HuH-7.5 (cell line): ENCODE data around the gene WDR11.
A peak's percentile ranks its signal among the peaks of the same experiment; 100 is the strongest.

Experiments used
- DNase-seq: peaks from one replicate; pipeline ENCODE4 v3.0.0; 2011; ENCODE audit warnings: low spot score

The WDR11 gene, protein sequence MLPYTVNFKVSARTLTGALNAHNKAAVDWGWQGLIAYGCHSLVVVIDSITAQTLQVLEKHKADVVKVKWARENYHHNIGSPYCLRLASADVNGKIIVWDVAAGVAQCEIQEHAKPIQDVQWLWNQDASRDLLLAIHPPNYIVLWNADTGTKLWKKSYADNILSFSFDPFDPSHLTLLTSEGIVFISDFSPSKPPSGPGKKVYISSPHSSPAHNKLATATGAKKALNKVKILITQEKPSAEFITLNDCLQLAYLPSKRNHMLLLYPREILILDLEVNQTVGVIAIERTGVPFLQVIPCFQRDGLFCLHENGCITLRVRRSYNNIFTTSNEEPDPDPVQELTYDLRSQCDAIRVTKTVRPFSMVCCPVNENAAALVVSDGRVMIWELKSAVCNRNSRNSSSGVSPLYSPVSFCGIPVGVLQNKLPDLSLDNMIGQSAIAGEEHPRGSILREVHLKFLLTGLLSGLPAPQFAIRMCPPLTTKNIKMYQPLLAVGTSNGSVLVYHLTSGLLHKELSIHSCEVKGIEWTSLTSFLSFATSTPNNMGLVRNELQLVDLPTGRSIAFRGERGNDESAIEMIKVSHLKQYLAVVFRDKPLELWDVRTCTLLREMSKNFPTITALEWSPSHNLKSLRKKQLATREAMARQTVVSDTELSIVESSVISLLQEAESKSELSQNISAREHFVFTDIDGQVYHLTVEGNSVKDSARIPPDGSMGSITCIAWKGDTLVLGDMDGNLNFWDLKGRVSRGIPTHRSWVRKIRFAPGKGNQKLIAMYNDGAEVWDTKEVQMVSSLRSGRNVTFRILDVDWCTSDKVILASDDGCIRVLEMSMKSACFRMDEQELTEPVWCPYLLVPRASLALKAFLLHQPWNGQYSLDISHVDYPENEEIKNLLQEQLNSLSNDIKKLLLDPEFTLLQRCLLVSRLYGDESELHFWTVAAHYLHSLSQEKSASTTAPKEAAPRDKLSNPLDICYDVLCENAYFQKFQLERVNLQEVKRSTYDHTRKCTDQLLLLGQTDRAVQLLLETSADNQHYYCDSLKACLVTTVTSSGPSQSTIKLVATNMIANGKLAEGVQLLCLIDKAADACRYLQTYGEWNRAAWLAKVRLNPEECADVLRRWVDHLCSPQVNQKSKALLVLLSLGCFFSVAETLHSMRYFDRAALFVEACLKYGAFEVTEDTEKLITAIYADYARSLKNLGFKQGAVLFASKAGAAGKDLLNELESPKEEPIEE

DNA sequence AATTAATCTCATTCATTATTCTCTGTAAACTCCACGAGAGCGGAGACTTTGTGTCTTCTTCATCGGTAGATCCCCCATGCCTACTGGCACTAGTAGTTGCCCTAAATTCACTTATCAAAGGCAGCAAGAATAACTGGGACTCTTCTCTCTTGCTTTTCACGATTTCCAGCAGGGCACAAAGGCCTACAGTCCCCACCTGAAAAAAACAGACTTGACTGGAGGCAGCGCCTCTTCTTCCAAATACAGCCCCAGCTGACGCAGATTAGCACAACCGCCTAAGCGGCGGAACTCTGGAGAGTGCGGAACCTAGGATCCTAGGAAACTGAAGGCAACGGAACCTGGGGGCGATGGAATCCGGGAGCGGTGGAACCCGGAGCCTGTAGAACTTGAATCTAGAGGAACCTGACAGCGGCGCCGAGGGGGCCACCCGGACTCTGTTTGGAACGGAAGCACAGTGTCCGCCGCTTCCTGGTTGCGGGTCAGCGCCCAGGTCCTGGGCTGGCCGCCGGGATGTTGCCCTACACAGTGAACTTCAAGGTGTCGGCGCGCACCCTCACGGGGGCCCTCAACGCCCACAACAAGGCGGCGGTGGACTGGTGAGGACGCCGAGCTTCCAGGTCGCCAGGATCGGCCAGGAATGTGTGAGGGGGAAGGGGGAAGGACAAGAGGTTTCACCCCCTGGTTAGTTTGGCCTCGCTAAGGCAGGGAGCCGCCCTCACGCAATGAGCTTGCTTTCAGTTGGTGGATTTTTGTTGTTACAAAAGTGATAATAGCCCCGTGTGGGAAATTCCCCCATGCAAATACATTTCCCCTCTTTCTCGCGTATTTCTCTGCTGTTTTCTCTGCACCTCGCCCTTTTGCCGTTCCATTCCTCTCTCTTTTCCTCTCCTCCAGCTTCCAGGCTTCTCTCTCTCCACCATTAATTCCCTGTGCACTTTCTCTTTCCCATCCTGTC lies at the start of gene WDR11:
Gene WDR11 (plus strand): TSS at position 452 of the 955 bp plus-strand sequence. CDS start 59 bp downstream, at position 511.
- peak; percentile 53 for DNase-seq

DNA sequence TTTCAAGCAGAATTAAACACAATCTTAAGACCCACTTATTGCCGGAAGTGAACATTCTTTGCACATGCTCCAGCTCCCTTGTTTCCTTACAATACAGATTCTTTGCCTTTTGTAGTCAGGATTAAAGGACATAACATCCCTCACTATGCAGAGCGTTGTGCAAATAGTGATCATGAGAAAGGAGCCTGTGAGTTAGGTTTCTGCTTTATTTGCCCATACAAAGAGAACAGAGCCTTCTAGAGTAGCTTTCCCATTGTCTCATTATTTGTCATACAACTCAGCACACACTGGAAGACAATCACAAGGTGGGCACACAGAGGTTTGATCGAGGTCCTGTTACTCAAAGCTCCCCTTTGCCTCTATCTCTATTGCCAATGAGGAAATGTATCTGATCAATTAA lies 48.2 kb upstream of the WDR11 start:
- no peak for DNase-seq

DNA sequence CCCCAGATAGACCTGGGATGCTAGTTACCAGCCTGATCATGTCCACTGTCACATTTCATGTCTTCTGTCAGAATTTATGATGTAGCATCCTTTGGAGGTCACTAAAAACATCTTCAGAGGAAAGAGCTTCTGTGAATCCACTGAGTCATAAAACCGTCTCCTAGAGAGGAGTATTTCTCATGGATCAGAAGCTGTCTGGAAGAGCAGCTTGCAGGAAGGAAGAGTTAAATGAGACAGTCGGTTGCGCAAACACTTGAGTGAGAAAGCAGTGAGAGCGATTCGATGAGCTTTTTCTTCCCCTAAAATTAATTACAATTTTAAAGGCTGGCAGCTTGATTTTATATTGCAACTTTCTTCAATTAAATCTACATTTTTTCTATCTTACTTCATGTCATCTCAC lies 47.2 kb upstream of the WDR11 start:
- no peak for DNase-seq

DNA sequence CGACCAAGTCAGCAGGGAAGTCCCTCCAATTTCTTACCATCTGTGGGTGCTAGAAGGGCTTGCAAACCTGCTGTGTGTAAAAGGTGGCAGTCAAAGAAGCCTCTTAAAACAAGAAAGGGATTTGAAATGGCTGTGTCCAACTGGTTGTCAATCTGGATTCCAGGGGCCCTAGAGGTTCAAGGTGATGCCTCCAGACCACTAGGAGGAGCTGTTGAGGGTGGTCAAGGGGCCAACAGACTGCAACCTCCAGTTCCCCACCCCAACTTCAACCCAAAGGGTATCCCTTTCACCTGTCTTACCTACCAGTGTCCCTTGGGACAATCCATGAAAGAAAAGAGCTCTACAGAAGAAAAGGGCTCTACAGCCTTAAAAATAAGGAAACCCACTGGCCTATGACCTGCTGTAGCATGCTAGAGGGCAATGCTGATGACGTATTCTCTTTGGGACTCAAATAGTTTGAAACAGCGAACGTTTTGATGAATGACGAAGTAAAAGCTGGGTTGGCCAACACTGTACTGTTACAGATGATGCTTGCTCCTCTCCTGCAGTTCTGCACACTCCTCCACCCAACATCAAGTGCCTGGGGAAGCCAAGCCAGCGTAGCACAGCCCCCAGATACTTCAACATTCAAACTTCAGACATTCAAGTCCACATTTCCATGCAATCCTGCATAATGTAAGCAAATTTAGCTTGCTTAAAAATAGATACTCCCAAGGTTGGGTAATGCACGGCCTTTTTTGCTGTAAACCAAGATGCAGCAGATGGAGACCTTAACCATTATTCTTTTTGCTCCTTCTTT lies 45.9 kb upstream of the WDR11 start:
- no peak for DNase-seq

DNA sequence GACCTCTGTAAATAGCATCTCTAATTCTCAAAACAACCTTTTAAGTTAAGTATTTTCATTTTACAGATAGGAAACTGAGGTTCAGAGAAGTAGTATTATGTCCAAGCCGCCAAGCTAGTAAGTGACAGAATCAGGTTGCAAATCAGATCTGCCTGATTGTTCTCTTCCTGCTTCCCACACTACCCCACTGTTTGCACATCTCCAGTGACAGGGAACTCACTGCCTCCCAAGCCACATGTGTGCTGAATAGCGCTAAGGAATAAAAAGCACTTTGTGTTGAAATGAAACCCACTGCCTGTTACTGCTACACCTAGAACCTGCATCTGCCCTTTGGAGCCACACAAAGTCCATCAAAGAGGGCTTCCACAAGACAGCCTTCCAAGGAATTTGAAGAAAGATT lies 45.1 kb upstream of the WDR11 start:
- no peak for DNase-seq

DNA sequence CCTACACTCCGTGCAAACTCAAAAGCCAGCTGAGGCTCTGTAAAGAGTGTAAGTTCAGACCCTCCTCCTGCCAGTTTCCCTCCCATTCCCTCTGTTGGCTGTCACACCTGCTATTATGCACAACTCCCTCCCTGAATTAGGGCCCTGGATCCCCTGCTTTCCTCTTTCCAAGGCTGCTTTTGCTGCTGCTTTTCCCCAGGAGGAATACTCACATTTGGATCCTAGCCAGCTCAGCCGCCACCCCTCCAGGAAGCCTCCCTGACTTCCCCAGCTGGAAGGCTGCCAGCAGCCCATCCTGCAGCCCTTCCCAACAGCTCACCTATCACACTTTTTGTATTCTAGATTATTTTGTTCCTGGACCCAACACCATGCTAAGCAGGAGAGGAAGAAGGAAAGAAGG lies 40.9 kb upstream of the WDR11 start:
- DNase-seq = no peak

DNA sequence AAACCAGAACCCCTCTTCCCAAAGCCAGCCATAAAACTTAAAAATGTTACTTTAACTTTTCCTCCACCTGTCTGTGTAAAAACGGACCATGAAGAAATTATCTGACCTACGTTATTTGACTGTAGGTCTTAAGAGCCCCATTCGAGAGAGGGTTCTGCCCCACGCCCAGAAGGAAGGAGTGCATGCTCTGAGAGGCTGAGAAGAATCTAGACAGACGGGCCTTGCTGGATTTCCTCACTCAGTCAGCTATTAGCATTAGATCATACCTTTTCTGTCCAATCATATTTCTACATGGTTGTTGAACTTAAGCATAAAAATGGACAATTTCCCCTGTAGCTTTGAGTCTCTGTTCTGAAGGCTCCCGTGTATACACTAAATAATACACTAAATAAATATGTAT lies 38.1 kb upstream of the WDR11 start:
- no peak for DNase-seq

DNA sequence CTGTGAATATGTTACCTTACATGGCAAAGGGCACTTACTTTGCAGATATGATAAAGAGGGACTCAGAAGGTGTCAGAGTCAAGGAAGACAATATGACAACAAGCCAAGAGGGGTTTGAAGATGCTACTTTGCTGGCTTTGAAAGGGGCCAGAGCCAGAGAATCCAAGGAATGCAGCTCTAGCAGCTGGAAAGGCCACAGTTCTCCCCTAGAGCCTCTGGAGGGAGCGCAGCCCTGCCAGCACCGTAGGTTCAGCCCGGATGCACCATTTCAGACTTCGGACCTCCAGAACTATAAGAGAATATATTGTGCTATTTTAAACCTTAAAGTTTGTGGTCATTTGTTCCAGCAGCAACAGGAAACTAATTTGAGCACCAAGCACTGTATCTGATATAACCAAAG lies 32.9 kb upstream of the WDR11 start:
- DNase-seq = no peak

DNA sequence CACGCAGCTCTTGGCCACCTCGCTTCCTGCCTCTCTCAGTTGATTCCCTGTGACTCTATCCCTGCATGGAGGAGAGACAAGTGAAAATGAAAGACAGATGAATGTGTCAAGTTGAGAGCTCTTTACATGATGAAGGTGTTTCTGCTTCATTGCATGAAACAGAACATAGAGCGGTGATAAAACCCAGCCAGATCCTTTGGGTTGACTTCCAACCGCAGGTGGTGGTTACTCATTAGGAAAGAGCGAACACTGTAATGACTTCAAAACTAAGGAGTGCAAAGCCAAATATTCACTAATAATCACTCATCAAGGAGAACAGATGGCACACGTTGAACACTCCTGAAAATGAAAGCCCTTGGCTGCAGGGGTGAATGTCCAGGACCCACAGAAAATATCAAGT lies 31.8 kb upstream of the WDR11 start:
- DNase-seq = no peak

DNA sequence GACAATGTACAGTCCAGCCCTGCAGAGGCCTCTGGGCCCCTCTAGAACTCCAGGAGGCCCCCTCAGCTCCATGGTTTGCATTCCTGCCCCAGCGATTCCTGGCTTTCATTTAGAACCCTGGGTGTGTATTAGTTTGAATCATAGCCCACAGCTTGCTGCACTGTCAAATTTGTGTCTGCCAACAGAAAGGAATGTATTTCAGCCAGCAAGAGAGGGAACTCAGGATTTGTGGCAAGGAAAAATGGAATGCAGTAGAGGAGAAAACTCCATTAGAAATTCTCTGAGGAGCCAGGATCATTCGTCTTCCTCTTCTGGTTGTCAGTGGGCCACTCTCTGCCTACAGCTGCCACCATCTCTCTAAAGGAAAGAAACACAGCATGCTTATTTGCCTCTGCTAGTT lies 27.9 kb upstream of the WDR11 start:
- DNase-seq = no peak

DNA sequence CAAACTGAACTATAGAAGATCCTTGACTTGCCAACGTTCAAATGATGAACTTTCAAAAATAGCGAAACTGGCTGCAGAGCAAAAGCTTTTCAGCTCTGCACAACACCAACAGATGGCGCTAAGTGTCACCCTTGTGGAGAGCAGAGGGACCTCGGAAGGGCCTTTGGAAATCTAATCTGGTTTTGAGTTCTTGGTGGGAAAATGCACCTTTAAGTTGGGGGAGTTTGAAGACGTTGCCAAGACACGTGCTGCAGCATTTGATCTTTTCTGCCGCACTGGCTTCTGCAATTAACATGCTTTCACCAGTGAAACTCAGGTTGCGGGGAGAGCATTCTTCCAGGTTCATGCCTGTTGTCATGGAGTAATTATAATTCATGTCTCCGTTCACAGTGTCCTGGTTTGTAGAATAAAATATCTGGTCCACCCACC lies 26.3 kb upstream of the WDR11 start:
- peak; percentile 6 for DNase-seq

DNA sequence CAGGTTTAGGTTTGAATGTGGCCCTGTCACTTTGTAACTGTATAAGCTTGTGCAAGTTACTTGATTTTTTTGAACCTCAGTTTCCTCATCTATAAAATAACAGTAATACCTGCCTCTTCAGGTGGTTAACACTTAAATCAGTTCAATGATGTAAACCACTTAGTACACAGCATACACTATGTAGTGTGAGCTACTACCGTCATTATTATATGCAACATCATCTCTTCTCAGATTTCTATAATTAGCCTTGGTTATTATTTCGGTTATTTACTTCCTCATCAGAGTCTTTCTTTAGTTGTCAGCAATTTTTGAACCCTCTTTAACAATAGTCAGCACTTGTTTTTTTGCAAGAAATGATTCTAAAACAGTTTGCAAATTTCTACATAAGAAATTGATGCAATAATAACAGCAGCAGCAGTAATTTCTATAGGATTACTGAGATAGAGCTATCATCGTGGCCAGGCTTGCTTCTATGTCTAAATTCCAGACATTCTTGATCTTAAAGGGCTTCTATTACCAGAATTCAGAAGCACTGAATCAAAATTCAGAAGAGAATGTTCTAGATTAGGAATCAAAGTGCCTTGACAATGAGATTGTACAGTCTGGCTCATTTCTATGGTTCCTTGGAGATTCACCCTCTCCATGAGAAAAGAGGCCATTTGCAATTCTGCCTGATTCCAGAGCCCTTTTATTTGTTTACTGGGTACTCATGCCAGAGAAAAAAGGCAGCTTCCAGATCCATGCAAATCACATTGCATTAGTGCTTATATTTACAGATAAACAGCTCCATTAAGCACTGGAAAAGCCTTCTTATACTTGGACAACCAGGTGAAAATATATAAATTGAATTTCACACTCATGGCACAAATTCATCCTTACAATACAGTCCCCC lies 25.0 kb upstream of the WDR11 start:
- DNase-seq = no peak

DNA sequence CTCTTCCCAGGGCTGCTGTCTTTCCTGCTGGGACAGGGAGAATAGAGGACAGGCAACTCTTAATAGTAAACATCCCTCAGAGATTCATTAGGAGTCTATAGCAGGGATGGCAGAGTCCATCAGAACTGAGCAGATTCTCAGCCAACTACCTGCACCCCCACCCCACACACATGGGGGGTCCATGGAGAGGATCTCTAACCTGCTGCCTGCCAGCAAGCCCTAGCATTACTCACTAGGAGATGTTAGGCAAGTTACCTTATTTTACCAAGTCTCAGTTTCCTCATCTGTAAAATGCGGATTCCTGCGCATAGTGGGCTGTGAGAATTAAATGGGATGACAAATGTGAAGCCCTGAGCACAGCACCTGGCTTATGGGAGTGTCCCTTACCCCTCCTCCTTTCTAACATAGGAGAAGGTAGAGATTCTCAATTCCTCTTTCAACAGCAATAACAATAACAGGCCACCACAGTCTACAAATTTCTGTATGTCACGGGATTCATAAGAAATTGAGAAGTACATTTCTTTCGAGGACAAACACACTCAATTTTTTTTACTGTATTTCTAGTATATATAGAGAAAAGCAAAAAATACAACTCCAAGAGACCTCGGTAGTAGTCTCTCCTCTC lies 23.8 kb upstream of the WDR11 start:
- no peak for DNase-seq

DNA sequence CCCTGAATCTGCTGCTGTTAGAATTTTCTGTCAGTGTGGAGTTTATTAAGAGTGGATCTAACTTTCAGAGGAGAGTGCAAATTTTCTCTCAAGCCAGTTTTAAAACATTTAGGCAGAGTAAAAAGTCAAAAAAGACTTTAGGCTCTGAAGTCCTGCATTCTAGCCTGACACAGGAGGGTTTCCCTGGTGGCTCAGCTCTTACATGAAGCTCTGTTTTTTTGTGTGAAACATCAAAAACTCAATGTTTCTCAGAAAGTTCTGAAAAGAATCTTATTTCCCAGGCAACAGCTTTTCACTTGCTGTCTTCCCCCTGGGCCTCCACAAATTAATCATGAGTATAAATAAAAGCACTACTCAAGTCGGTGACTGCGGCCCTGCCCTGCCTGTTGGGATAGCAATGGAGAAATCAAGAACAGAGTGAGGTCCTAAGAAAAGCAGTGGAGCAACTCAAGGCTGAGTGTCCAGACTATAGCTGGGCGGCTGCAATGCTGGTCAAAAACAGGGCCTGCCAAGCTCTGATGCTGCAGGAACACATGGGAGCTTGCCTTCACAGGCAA lies 22.3 kb upstream of the WDR11 start:
- DNase-seq = no peak

DNA sequence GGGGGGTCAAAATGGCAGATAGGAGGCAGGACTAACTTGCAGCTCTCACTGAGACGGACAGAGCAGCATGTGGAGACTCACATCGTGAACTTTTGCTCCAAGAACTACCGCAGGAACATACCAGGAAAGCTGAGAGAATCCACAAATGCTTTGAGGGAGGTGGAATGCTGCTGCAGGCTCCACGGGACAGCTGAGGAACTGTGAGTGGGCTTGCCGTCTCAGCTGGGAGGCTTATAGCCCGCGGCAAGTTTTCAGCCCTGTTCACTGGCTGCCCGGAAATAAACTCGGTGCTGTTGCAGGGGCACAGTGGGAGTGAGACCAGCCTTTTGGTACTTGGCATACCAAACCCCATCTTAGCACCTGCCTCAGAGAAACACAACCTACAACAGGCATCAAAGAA lies 19.1 kb upstream of the WDR11 start:
- DNase-seq = no peak

DNA sequence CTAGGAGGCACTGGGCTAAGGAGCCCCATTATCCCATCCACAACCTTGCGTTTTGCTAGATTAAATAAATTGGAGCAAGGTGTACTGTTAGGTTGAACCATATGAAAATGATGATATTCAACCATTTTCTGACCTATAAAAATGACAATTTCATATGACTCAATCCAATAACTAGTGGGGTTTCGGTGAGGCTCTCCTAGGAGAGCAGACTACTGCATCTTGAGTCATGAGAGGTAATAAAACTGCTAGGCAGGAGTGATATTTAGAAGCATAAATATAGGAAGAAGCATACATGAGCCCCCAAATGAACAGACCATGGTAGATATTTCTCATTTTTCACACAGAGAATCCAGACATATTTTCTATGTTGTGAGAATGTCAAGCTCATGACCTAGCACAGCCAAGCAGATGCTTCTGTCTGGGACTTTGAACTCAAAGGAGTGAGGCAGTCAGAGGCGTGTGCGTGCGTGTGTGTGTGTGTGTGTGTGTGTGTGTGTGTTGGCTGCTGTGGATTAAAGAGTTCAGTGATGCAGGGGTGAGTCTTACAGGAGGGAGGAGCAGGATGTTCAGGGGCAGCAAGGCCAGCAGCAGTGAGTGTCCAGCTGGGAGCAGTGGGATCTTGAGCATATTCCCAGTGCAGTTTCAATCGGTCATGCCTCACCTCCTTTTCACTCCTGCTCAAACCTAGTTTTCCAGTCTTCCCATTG lies 17.8 kb upstream of the WDR11 start:
- DNase-seq = no peak

DNA sequence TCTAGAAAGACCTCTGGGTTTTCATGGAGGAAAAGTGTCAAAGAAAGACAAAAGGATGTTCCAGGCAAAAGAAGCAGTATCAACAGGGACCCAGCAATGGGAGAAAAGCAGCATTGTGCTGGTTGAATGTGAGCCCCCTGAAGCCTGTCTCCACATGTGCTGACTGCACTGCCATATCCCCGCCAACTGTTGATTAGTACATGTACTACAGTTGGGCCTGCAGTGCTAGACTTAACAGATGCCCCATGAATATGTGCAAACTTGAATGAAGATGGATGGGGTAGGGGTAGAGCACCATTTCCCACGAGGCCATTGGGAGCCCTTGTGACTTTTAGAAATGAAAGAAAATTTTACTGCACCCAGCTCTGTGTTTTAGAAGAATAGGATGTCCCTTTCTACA lies 15.6 kb upstream of the WDR11 start:
- DNase-seq = no peak

DNA sequence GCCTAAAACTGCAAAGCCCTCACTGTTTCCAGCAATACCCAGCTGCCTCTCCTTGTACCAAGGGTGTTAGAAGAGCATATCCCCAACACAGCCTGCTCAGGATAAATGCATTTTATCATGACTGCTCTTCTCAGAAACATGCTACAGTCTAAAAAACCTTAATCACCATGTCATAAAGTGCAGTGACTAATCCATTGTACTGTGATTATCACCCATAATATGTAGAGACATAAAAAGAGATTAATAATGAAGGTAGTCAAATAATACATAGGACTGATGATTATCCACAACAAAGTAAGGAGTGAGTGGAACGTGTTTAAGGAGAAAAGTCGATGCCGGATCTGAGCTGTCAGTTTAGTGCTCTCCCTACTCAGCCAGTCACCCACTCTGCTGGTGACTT lies 12.2 kb upstream of the WDR11 start:
- no peak for DNase-seq
